HG03175 (cell line): ENCODE results near the gene UGGT2.
"Not testable (repeated sequence)": the region's sequence is repeated elsewhere in the genome, so short reads cannot be mapped to it uniquely, and the experiment has no call there.

Experiments used
- ATAC-seq: cut with Tn5 transposase; IDR thresholded peaks from one replicate; pipeline ENCODE4 v1.9.1; 2021; ENCODE audit warnings: mild to moderate bottlenecking, moderate library complexity; ENCODE audit not compliant: unreplicated experiment

UGGT2 gene

DNA sequence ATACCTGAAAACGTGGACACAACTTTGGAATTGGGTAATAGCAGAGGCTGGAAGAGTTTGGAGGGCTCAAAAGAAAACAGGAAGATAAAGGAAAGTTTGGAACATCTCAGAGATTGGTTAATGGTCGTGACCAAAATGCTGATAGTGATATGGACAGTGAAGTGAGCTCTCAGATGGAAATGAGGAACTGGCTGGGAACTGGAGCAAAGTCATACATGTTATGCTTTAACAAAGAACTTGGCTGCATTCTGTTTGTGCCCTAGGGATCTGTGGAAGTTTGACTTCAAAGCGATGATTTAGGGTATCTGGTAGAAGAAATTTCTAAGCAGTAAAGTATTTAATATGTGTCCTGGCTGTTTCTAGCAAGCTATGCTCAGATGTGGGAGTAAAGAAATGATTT is 240.1 kb downstream of the UGGT2 start:
- ATAC-seq: no peak

GRCh38 chr13:95809429-95809828 is 243.8 kb downstream of the UGGT2 start:
- no peak for ATAC-seq

DNA sequence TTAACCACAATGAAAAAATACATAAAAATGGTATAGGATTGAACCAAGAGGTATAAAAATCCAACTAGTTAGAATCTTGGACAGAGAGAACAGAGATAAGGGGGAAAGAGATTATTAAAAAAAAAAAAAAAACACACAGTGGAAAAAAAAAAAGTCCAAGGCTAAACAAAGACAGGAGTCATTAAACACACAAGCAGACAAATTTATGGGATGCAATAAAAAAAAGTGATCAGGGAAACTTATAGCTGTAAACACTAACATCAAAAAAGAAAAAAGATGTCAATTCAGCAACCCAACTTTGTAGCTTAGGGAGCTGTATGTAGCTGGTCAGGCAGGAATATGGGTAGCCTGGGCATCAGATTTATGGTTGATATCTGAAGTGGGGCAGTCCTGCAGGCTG is 247.3 kb downstream of the UGGT2 start:
- ATAC-seq: no peak

- no peak for ATAC-seq
Observed at GRCh38 chr13:95801825-95802224, 251.4 kb downstream of the UGGT2 start.

- no peak for ATAC-seq
Observed at GRCh38 chr13:95800436-95800835, 252.8 kb downstream of the UGGT2 start.

GRCh38 chr13:95797016-95797415 is 256.2 kb downstream of the UGGT2 start:
- no peak for ATAC-seq

DNA sequence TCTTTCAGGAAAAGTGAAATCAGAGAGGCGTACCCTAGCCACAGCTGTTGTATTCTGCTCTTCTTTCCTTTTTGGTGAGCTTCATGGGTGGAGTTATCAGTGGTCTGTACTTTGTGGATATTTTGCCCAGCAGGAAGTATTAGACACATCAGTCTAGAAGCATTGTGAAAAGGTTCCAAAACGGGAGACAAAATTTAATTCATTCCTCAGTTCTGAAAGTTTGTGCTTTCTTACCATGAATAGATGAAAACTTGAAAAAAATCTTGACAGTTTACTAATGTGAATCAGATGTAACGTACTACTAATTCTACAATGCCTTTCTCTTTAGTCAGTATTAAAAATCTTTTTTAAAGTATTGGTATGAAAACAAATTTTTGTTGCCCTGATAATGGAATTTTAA is 259.4 kb downstream of the UGGT2 start:
- ATAC-seq: no peak

DNA sequence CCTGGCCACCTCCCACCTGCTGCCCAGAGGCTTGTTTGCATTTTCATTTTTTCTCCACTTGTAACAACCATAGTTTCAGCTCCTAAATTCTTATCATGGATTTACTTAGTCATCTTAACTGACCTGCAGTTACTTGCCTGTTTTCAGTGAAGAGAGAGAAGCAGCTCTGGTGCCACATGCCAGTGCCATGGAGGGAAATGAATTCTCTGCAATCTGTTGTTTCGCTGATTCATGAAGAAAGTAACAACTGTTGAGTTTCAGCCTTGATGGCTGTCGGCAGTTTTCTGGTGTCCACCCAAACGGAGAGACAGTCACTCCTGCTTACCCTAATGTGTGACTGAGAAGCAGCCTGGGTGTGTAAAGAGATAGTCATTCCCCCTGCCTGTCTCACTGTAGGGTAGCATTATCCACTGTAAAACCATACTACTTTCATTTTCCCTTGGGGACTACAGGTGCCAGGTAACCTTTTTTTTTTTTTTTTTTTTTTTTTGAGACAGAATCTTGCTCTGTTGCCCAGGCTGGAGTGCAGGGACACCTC is 260.1 kb downstream of the UGGT2 start:
- ATAC-seq: no peak

DNA sequence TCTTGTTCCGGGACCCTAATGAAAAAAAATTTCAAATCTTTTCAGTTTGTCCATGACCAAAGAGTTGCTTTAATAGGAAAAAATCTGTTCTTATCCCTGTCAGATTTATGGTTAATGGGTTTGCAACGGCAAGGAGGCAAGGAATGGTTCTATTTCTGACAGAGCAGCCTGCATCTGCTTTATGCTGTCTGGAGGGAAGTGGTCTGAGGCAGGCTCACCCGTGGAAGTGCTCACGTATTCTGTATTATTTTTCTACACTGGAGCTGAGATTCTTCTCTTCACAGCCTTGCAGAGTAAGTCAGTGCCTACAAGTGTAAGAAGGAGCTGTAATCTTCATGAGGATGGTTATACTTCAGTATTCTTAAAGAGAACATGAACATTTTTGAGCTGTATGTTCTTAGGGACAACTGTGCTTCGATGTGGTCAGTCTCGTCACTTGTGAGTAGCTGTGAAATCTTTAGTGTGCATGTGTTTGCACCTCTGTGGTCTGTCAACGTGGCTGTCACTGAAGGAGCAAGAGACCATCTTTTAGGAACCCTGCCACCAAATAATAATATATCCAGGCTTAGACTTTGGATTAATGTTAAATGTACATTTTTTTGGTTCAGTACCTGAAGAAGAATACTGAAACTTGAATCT is 262.0 kb downstream of the UGGT2 start:
- ATAC-seq: no peak

DNA sequence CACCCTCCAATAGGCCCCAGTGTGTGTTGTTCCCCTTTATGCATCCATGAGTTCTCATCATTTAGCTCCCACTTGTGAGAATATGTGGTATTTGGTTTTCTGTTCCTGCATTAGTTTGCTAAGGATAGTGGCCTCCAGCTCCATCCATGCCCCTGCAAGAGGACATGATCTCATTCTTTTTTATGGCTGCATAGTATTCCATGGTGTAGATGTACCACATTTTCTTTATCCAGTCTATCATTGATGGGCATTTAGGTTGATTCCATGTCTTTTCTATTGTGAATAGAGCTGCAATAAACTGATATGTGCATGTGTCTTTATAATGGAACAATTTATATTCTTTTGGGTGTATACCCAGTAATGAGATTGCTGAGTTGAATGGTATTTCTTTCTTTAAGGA is 263.9 kb downstream of the UGGT2 start:
- ATAC-seq: not testable (repeated sequence)

DNA sequence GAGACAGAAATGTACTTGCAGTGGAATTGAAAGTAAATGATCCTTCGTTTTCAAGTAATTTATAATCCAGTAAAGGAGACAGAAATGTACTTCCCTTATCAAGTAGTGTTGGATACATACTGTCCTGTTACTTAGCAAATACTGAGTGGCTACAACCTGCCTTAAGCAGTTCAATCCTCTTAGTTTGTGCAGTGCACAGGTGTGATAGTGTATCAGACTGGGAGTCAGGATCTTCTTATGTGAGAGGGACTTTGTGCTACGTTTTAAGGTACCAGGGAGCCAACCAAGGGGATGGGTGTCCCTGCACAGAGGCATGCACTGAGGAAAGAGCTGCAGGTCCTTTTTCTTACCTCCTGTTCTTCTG is 265.1 kb downstream of the UGGT2 start:
- no peak for ATAC-seq

GRCh38 chr13:95787356-95788099 is 265.7 kb downstream of the UGGT2 start:
- ATAC-seq: no peak

- ATAC-seq: no peak
Observed at GRCh38 chr13:95784900-95785290, 268.3 kb downstream of the UGGT2 start.

- ATAC-seq: no peak
Observed at GRCh38 chr13:95784161-95784899, 268.9 kb downstream of the UGGT2 start.

GRCh38 chr13:95783747-95784146 is 269.5 kb downstream of the UGGT2 start:
- no peak for ATAC-seq

- ATAC-seq: not testable (repeated sequence)
Observed at GRCh38 chr13:95781940-95782339, 271.3 kb downstream of the UGGT2 start.

DNA sequence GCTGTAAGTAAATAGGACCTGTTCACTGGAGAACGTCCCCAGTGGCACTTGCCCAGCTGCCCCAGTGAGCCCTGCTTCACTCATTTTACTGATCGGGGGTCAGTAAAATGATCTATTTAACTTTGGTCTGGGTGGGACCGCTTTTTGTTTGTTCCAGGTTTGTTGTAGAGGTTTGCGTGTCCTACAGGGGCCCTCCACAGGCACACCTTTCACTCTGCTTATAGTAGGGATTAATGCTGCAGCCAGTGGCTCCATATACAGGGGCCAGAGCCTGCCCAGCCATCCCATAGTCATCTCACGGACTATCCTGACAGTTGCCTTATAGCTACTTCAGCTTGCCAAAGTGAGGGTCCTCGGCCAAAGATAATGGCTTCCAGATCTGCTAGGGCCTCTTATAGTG is 272.2 kb downstream of the UGGT2 start:
- ATAC-seq: no peak

- no peak for ATAC-seq
Observed at GRCh38 chr13:95779522-95779921, 273.7 kb downstream of the UGGT2 start.

GRCh38 chr13:95771905-95772304 is 281.3 kb downstream of the UGGT2 start:
- no peak for ATAC-seq

- no peak for ATAC-seq
Observed at GRCh38 chr13:95763601-95764000, 289.6 kb downstream of the UGGT2 start.

DNA sequence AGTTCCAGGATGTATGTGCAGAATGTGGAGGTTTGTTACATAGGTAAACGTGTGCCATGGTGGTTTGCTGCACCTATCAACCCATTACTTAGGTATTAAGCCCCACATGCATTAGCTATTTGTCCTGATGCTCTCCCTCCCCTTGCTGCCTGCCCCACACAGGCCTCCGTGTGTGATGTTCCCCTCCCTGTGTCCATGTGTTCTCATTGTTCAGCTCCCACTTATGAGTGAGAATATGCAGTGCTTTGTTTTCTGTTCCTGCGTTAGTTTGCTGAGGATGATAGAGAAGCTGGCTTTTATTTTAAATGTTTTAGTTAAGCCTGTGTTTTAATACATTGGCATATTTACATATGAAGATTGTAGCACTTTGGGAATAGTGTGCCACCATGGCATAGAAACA is 290.6 kb downstream of the UGGT2 start:
- not testable (repeated sequence) for ATAC-seq

- no peak for ATAC-seq
Observed at GRCh38 chr13:95756072-95756471, 297.1 kb downstream of the UGGT2 start.
